ENCODE measurements around the gene SHC3.

Gene SHC3

GRCh38 chr9:89036383-89036782 is 142.2 kb downstream of the SHC3 start:
- H3K27ac ChIP-seq: no peak overlapping the region
- TF ChIP-seq, protein P1, sequence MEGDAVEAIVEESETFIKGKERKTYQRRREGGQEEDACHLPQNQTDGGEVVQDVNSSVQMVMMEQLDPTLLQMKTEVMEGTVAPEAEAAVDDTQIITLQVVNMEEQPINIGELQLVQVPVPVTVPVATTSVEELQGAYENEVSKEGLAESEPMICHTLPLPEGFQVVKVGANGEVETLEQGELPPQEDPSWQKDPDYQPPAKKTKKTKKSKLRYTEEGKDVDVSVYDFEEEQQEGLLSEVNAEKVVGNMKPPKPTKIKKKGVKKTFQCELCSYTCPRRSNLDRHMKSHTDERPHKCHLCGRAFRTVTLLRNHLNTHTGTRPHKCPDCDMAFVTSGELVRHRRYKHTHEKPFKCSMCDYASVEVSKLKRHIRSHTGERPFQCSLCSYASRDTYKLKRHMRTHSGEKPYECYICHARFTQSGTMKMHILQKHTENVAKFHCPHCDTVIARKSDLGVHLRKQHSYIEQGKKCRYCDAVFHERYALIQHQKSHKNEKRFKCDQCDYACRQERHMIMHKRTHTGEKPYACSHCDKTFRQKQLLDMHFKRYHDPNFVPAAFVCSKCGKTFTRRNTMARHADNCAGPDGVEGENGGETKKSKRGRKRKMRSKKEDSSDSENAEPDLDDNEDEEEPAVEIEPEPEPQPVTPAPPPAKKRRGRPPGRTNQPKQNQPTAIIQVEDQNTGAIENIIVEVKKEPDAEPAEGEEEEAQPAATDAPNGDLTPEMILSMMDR (conservative IDR thresholded peaks at IDR 0.05): no peak

- H3K27ac ChIP-seq: no peak overlapping the region
- TF ChIP-seq, protein P1 (conservative IDR thresholded peaks at IDR 0.05): no peak
These were observed 146.0 kb downstream of the SHC3 start for GRCh38 chr9:89032661-89033060.

GRCh38 chr9:89032173-89032572 is 146.4 kb downstream of the SHC3 start:
- no peak overlapping the region for H3K27ac ChIP-seq
- TF ChIP-seq, protein P1 (conservative IDR thresholded peaks at IDR 0.05): no peak

GRCh38 chr9:89029788-89030187 is 148.8 kb downstream of the SHC3 start:
- H3K27ac ChIP-seq: no peak overlapping the region
- TF ChIP-seq, protein P1 (conservative IDR thresholded peaks at IDR 0.05): no peak

- TF ChIP-seq, protein P1 (conservative IDR thresholded peaks at IDR 0.05): no peak
- no peak overlapping the region for H3K27ac ChIP-seq
These were observed 151.7 kb downstream of the SHC3 start for GRCh38 chr9:89026876-89027275.

DNA sequence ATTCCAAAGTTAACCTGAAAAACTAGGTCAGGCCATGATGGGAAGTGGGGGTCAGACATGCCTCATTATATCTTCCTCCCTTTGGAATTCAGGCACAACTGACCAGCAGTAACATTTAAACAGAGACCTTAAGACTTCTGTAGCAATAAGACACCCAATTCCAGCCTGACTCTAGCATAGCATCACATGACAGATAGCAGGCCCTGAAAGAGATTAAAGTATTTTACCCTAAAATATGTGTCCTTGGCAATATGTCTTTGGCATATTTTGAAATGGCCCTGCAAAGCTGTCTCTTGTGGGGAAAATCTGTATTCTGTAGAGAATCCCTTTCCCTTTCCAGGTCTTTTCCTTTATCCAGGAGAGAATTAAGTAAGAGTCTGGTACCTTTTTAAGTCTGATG is 153.1 kb downstream of the SHC3 start:
- TF ChIP-seq, protein P1 (conservative IDR thresholded peaks at IDR 0.05): no peak
- H3K27ac ChIP-seq: no peak overlapping the region

DNA sequence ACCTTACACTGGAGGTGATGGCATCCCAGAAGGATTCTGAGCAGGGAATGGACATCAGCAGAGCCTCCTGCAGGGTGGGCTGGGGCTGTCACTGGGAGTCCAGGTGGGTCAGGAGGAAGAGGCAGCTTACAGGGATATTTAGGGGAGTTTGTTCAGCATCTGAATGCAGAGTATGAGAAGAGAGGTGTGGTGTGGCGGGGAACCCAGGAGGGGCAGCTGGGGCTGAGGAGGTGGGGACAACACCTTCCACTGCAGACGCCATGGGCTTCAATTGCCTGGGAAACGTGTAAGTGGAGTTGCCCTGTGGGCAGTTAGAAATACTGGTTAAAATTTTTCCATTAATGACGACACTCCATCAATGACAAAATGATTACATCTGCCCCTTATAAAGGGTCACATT is 153.9 kb downstream of the SHC3 start:
- no peak overlapping the region for H3K27ac ChIP-seq
- TF ChIP-seq, protein P1 (conservative IDR thresholded peaks at IDR 0.05): no peak

- TF ChIP-seq, protein P1 (conservative IDR thresholded peaks at IDR 0.05): no peak
- no peak overlapping the region for H3K27ac ChIP-seq
These were observed 154.9 kb downstream of the SHC3 start for GRCh38 chr9:89023740-89024139.

Measured in VCaP (cell line).